H9 (cell line): ENCODE results near the gene CCSER1. TPM values are rescaled to one million over a fixed set of nuclear protein-coding genes. Genes with fewer than 3 reads are reported as not detected.

Experiments used
- DNase-seq: peaks from one replicate; pipeline ENCODE4 v3.0.0-alpha.2; 2017
- H2AFZ ChIP-seq: one replicate; pipeline ENCODE4 v1.6.1; 2013; ENCODE audit warnings: mild to moderate bottlenecking, low read length, control low read depth, moderate library complexity
- H2AK5ac ChIP-seq: 2 replicates; pipeline ENCODE4 v1.6.1; 2013; ENCODE audit warnings: low read length, control low read depth, mixed read lengths; ENCODE audit not compliant: insufficient read length
- H2BK120ac ChIP-seq: one replicate; pipeline ENCODE4 v1.6.1; 2013; ENCODE audit warnings: low read depth, mild to moderate bottlenecking, low read length, control low read depth, inconsistent platforms; ENCODE audit not compliant: poor library complexity, severe bottlenecking
- H2BK12ac ChIP-seq: 2 replicates; pipeline ENCODE4 v1.6.1; 2013; ENCODE audit warnings: low read length, control low read depth, mixed read lengths, low read depth; ENCODE audit not compliant: insufficient read length
- H2BK15ac ChIP-seq: 2 replicates; pipeline ENCODE4 v1.6.1; 2013; ENCODE audit warnings: low read depth, low read length, control low read depth
- H2BK20ac ChIP-seq: one replicate; pipeline ENCODE4 v1.6.1; 2013; ENCODE audit warnings: low read depth, mild to moderate bottlenecking, low read length, control low read depth, inconsistent platforms; ENCODE audit not compliant: poor library complexity, severe bottlenecking
- H2BK5ac ChIP-seq: 2 replicates; pipeline ENCODE4 v1.6.1; 2013; ENCODE audit warnings: low read length, control low read depth, mixed read lengths; ENCODE audit not compliant: insufficient read length
- H3K14ac ChIP-seq: 2 replicates; pipeline ENCODE4 v1.6.1; 2013; ENCODE audit warnings: low read length, control low read depth; ENCODE audit not compliant: insufficient read depth
- H3K18ac ChIP-seq: 2 replicates; pipeline ENCODE4 v1.6.1; 2013; ENCODE audit warnings: low read depth, mild to moderate bottlenecking, mixed read lengths, low read length, control low read depth; ENCODE audit not compliant: insufficient read length
- H3K23ac ChIP-seq: 2 replicates; pipeline ENCODE4 v1.6.1; 2013; ENCODE audit warnings: low read length, control low read depth, mixed read lengths, low read depth; ENCODE audit not compliant: insufficient read length
- H3K23me2 ChIP-seq: 2 replicates; pipeline ENCODE4 v1.6.1; 2013; ENCODE audit warnings: low read depth, mild to moderate bottlenecking, mixed read lengths, low read length, control low read depth; ENCODE audit not compliant: insufficient read length, poor library complexity, severe bottlenecking
- H3K27ac ChIP-seq: 2 replicates; pipeline ENCODE4 v1.5.1; 2013; ENCODE audit warnings: low read length, control low read depth, mixed read lengths, low read depth; ENCODE audit not compliant: insufficient read length
- H3K27me3 ChIP-seq: 2 replicates; pipeline ENCODE4 v1.6.1; 2013; ENCODE audit warnings: low read length, control low read depth, inconsistent platforms; ENCODE audit not compliant: insufficient read depth
- H3K4ac ChIP-seq: 2 replicates; pipeline ENCODE4 v1.6.1; 2013; ENCODE audit warnings: low read depth, mild to moderate bottlenecking, control low read depth, inconsistent platforms, low read length, moderate library complexity
- H3K4me1 ChIP-seq: 2 replicates; pipeline ENCODE4 v1.6.1; 2013; ENCODE audit warnings: low read length, control low read depth, inconsistent platforms; ENCODE audit not compliant: insufficient read depth
- H3K4me2 ChIP-seq: 2 replicates; pipeline ENCODE4 v1.6.1; 2013; ENCODE audit warnings: low read length, control low read depth, mixed read lengths; ENCODE audit not compliant: insufficient read length, insufficient read depth
- H3K56ac ChIP-seq: 2 replicates; pipeline ENCODE4 v1.6.1; 2013; ENCODE audit warnings: low read depth, mild to moderate bottlenecking, mixed read lengths, low read length, control low read depth; ENCODE audit not compliant: insufficient read length
- H3K79me1 ChIP-seq: 2 replicates; pipeline ENCODE4 v1.6.1; 2013; ENCODE audit warnings: low read depth, mild to moderate bottlenecking, moderate library complexity, low read length, control low read depth, inconsistent platforms; ENCODE audit not compliant: insufficient read depth, poor library complexity, severe bottlenecking
- H3K79me2 ChIP-seq: 2 replicates; pipeline ENCODE4 v1.6.1; 2013; ENCODE audit warnings: low read length, control low read depth, inconsistent platforms; ENCODE audit not compliant: insufficient read depth
- H3K9ac ChIP-seq: 2 replicates; pipeline ENCODE4 v1.6.1; 2013; ENCODE audit warnings: low read length, control low read depth, mixed read lengths; ENCODE audit not compliant: insufficient read length; ENCODE audit errors: extremely low read depth
- H3K9me3 ChIP-seq: one replicate; pipeline ENCODE4 v1.6.1; 2013; ENCODE audit warnings: low read depth, low read length, inconsistent platforms; ENCODE audit not compliant: control insufficient read depth
- H3T11ph ChIP-seq: one replicate; pipeline ENCODE4 v1.6.1; 2013; ENCODE audit warnings: mild to moderate bottlenecking, low read length, control low read depth, inconsistent platforms
- H4K20me1 ChIP-seq: one replicate; pipeline ENCODE4 v1.6.1; 2013; ENCODE audit not compliant: control insufficient read depth, insufficient read length, insufficient read depth
- H4K5ac ChIP-seq: 2 replicates; pipeline ENCODE4 v1.6.1; 2013; ENCODE audit warnings: low read depth, mild to moderate bottlenecking, mixed read lengths, low read length, control low read depth; ENCODE audit not compliant: insufficient read length
- H4K8ac ChIP-seq: replicated peaks from 2 replicates; pipeline ENCODE4 v1.6.1; 2013; ENCODE audit warnings: low read length, control low read depth, mixed read lengths, low read depth; ENCODE audit not compliant: insufficient read length
- H4K91ac ChIP-seq: 2 replicates; pipeline ENCODE4 v1.6.1; 2013; ENCODE audit warnings: low read depth, mild to moderate bottlenecking, moderate library complexity, mixed read lengths, low read length, control low read depth; ENCODE audit not compliant: insufficient read length
- H3K27ac Mint-ChIP-seq, 3 experiments: 2 replicates in 2 of 3; 3 replicates in 1 of 3; pipeline ENCODE4 v1.8.0; 2020 to 2021; ENCODE audit warnings: mixed read lengths in 3 of 3, mild to moderate bottlenecking in 1 of 3, moderate library complexity in 1 of 3
- H3K27me3 Mint-ChIP-seq: 2 replicates; pipeline ENCODE4 v1.8.0; 2021; ENCODE audit warnings: low read depth, mild to moderate bottlenecking, moderate library complexity, mixed read lengths
- H3K36me3 Mint-ChIP-seq, 3 experiments: 2 replicates in 2 of 3; 3 replicates in 1 of 3; pipeline ENCODE4 v1.8.0; 2020 to 2021; ENCODE audit warnings: low read depth in 3 of 3, mixed read lengths in 3 of 3; ENCODE audit not compliant: insufficient read depth in 1 of 3
- H3K4me1 Mint-ChIP-seq, 2 experiments: 2 replicates each; pipeline ENCODE4 v1.8.0; 2020; ENCODE audit warnings: mixed read lengths in 2 of 2
- H3K4me3 Mint-ChIP-seq, 2 experiments: 2 replicates in 1 of 2; 3 replicates in 1 of 2; pipeline ENCODE4 v1.8.0; 2020 to 2021; ENCODE audit warnings: mild to moderate bottlenecking in 2 of 2, mixed read lengths in 2 of 2, moderate library complexity in 1 of 2
- H3K9me3 Mint-ChIP-seq, 2 experiments: 2 replicates in 1 of 2; 3 replicates in 1 of 2; pipeline ENCODE4 v1.8.0; 2020; ENCODE audit warnings: mild to moderate bottlenecking in 2 of 2, mixed read lengths in 2 of 2, moderate library complexity in 1 of 2
- WGBS: extraction: QIAGEN DNeasy Blood & Tissue Kit; methylation state at CpG from one replicate; pipeline ENCODE4 v1.1.7; 2013; ENCODE audit warnings: missing lambda C conversion rate, low lambda C conversion rate, mixed read lengths; ENCODE audit not compliant: insufficient read length; ENCODE audit errors: extremely low coverage; 5-methylcytosine and 5-hydroxymethylcytosine counted together
- total RNA-seq: library from RNA; stranded (reverse); gene quantifications from 2 replicates; pipeline ENCODE4 v1.2.1, GENCODE V29; 2021
- TF ChIP-seq, protein P1 (sequence below): fragments of 200-600 bp; sonication (generic); conservative IDR thresholded peaks from 3 replicates; pipeline ENCODE4 v1.8.0; 2021; ENCODE audit warnings: antibody characterized with exemption, mild to moderate bottlenecking

CCSER1 gene
- total RNA-seq, 1 experiment from 2014 or later = 0.37 TPM

DNA sequence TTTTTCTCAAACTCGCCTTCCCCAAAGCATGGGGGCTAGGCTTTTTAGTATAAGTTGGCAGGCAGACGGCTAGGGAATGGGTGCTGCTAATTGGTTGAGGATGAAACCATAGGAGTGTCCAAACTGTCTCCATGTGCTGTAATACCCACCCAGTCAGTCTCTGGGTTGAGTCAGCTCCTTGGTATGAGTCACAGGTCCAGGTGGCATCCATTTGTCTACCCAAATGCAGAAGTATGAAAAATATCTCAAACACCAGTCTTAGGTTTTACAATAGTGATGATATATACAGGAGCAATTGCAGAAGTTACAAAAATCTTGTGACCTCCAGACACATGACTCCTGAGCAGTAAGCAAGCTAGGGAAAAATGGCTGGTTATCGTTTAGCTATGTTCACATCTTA, 27.4 kb upstream of the CCSER1 start:
- Mint-ChIP-seq H3K4me1 (no peaks in the 10 kb centered on the region; a peak in 1 of 4 replicates), H3K4me3 (no peak overlapping the region), H3K27me3 (no peaks in the 10 kb centered on the region), H3K36me3 (no peaks in the 10 kb centered on the region), H3K27ac (no peak overlapping the region), H3K9me3 (no peaks in the 10 kb centered on the region)
- Histone ChIP-seq H3K27me3 (no peaks in the 10 kb centered on the region), H4K20me1 (no peaks in the 10 kb centered on the region), H3K27ac (no peak overlapping the region), H4K5ac (no peak overlapping the region), H4K8ac (no peak overlapping the region), H3K23ac (no peak overlapping the region), H2BK5ac (no peak overlapping the region), H2BK12ac (no peak overlapping the region), H3K79me2 (no peaks in the 10 kb centered on the region), H3K14ac (no peak overlapping the region), H4K91ac (no peak overlapping the region), H2BK20ac (no peak overlapping the region), H3K18ac (no peak overlapping the region), H3K56ac (no peak overlapping the region), H2AFZ (no peak overlapping the region), H3K4me1 (no peaks in the 10 kb centered on the region), H2BK15ac (no peak overlapping the region), H3K79me1 (no peaks in the 10 kb centered on the region), H3K9ac (no peak overlapping the region), H2AK5ac (no peak overlapping the region), H3K9me3 (no peaks in the 10 kb centered on the region), H3K4ac (no peak overlapping the region), H3K4me2 (no peak overlapping the region), H2BK120ac (no peak overlapping the region), H3T11ph (no peak overlapping the region), H3K23me2 (no peaks in the 10 kb centered on the region)
- no CpG with 5 or more reads among the region's 3 CpGs for WGBS
- TF ChIP-seq, protein P1, sequence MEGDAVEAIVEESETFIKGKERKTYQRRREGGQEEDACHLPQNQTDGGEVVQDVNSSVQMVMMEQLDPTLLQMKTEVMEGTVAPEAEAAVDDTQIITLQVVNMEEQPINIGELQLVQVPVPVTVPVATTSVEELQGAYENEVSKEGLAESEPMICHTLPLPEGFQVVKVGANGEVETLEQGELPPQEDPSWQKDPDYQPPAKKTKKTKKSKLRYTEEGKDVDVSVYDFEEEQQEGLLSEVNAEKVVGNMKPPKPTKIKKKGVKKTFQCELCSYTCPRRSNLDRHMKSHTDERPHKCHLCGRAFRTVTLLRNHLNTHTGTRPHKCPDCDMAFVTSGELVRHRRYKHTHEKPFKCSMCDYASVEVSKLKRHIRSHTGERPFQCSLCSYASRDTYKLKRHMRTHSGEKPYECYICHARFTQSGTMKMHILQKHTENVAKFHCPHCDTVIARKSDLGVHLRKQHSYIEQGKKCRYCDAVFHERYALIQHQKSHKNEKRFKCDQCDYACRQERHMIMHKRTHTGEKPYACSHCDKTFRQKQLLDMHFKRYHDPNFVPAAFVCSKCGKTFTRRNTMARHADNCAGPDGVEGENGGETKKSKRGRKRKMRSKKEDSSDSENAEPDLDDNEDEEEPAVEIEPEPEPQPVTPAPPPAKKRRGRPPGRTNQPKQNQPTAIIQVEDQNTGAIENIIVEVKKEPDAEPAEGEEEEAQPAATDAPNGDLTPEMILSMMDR = no peak
- DNase-seq = no peak
